Activated CD4-positive, alpha-beta T cell treated with anti-CD3 and anti-CD28 coated beads, Interleukin-2, amount 50 U/mL, for 24 hours (primary cell): ENCODE data around the gene CIP2A.

ENCODE experiments used
- DNase-seq, 2 donors: peaks; one replicate each; pipeline ENCODE4 v3.0.0-alpha.2; 2020; ENCODE audit warnings: low read depth in 1 of 2, low spot score in 1 of 2

The CIP2A gene

DNA sequence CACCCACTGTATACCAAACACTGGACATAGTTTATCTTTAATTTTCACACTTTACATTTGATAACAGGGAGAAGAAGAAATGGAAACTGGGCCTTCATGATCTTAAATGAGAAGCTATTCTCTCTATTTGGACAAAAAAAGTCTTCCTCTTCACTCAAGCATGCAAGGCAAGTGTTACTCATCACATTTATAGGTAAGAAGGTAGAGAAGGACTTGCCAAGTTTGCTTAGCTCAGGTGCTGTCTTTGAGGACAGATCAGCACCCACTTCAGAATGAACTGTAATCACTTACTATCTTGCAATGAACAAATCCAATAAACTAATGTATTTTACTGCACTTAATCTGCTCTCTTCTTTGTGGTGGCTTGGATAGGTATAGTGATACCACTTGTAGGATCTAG, 77.7 kb downstream of the CIP2A start:
- no peak for DNase-seq

DNA sequence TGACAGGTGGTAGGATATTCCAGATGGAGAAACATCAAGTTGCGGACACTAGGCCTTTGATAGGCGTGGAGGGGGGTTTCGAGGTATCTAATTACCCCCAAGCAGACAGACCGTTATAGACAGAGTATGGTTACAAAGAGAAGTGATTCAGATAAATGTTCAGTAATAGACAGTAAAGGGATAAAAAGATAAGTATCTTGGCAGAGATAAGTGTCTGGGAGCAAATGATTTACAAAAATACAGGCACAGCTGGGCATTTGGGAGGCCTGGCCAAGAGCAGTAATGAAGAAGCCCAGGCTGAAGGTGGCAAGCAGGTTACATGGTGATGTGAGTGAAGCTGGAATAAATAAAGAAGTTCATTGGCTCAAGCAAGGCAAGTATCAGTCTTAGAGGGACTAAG, 78.2 kb downstream of the CIP2A start:
- no peak for DNase-seq

- DNase-seq = no peak
Measured at GRCh38 chr3:108510496-108510895, 78.7 kb downstream of the CIP2A start, which contains the start of gene MYH15. Gene MYH15, minus strand, starts transcription at chr3:108510596. Its CDS starts 66 bp downstream, at chr3:108510530.

DNA sequence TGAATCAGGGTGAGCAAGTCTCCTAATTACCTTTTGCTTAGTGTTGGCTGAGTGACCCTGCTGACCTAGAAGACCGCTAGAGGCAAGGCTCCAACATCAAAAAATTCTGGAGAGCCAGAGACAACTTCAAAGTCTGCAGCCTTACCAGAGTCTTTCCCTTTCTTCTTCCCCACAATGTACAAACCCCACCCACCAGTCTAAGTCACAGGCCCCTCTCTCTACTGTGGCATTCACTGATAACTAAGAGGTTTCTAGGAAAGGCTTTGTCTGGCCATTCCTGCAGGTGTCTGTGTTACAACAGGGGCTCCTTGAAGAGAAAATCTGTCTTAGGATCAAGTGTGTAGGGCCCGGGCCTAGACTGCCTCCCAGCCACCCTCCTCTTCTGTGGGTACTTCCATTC, 79.4 kb downstream of the CIP2A start:
- DNase-seq = no peak

- no peak for DNase-seq
Measured at GRCh38 chr3:108509263-108509662, 80.0 kb downstream of the CIP2A start.

DNA sequence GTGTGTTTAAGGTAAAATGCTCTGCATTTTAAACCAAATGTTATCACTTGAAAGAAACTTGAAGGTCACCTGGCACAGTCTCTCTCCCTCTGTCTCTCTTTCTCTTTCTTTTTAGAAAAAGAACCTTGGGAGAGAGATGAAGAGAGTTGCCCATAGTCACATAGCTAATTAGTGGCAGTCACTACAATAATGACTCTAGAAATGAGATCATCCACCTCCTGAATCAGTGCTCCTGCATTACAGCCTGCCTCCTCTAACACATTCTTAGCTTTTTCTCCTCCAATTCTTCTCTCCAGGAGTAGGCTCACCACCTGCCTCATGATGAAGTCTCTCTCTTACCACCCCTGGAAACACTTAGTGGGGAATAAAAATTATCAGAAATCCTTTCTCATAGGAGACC, 81.3 kb downstream of the CIP2A start:
- DNase-seq = no peak

- DNase-seq = no peak
Measured at GRCh38 chr3:108505811-108506210, 83.4 kb downstream of the CIP2A start.

GRCh38 chr3:108503722-108504121, 85.5 kb downstream of the CIP2A start:
- DNase-seq = no peak

DNA sequence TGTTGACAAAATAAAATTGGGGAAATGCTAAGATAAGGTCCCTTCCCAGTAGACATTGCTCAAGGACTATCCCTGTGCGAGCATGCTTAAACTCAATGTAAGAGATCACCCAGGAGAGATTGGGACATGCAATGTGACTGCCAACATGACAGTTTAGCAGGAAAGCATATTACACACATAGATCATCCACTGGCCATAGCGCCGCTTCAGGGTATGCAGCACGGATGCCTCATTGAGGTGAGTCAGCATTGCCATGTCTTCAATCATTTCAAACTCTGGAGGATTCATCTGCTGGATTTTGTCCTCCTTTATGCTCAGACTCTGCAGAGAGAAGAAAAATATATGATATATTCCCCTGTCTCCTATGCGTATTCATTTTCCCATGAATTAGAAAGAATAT, 87.7 kb downstream of the CIP2A start:
- DNase-seq = no peak

DNA sequence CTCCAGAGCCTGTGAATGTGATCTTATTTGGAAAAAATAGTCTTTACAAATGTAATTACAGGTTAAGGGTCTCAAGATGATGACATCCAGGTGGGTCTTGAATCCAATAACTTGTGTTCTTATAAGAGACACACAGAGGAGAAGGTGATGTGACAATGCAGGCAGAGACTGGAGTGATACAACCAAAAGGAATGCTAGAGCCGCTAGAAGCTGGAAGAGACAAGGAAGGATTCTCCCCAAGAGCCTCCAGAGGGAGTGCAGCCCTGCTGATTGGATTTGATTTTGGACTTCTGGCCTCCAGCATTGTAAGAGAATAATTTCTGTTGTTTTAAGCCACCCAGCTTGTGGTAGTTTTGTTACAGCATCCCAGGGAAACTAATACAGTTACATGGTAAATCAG, 88.5 kb downstream of the CIP2A start:
- DNase-seq = no peak
